Kidney epithelial cell (primary cell): ENCODE measurements around the gene OR6K2. TPM values are rescaled to one million over a fixed set of nuclear protein-coding genes. Genes with fewer than 3 reads are reported as not detected.

Experiments used
- DNase-seq: peaks from one replicate; pipeline ENCODE4 v3.0.0-alpha.2; 2010; ENCODE audit warnings: low read depth
- H3K27me3 ChIP-seq: 2 replicates; pipeline ENCODE4 v1.6.0; 2011; ENCODE audit warnings: low read length; ENCODE audit not compliant: control insufficient read depth, insufficient read depth
- H3K36me3 ChIP-seq: 2 replicates; pipeline ENCODE4 v1.5.1; 2011; ENCODE audit warnings: low read length; ENCODE audit not compliant: control insufficient read depth, insufficient read depth
- H3K4me3 ChIP-seq: 2 replicates; pipeline ENCODE4 v1.5.1; 2011; ENCODE audit warnings: low read depth, mild to moderate bottlenecking, control low read depth, low read length
- CTCF ChIP-seq: IDR thresholded peaks from 2 replicates; pipeline ENCODE4 v1.5.1; 2011; ENCODE audit warnings: mild to moderate bottlenecking, moderate library complexity, low read length, control low read depth, inconsistent platforms; ENCODE audit not compliant: insufficient read depth, poor library complexity, severe bottlenecking
- total RNA-seq: library from RNA; depleted of rRNA; stranded (reverse); fragments of >200 nt; gene quantifications from 2 replicates; pipeline ENCODE4 v1.2.3, GENCODE V29; 2015

Gene OR6K2
- total RNA-seq, 1 donor from 2014 or later: not detected

GRCh38 chr1:158654086-158654485 lies 46.4 kb downstream of the OR6K2 start:
- Histone ChIP-seq H3K27me3 (no peaks in the 10 kb centered on the region), H3K4me3 (no peak overlapping the region), H3K36me3 (no peaks in the 10 kb centered on the region)
- DNase-seq: no peak
- TF ChIP-seq CTCF: no peak

- Histone ChIP-seq H3K4me3 (no peak overlapping the region), H3K27me3 (no peaks in the 10 kb centered on the region), H3K36me3 (no peaks in the 10 kb centered on the region)
- DNase-seq: no peak
- no peak for TF ChIP-seq CTCF
Observed at GRCh38 chr1:158652721-158653334, 47.6 kb downstream of the OR6K2 start.

Other genes starting within 250 kb of the OR6K2 start
- not detected in 2 replicates for gene OR10K1, start 238.8 kb downstream of the OR6K2 start, total RNA-seq
- not detected in 2 replicates for gene OR10R2, start 228.4 kb downstream of the OR6K2 start, total RNA-seq
- not detected in 2 replicates for gene OR6Y1, start 146.2 kb downstream of the OR6K2 start, total RNA-seq
- not detected in 2 replicates for gene OR6P1, start 130.1 kb downstream of the OR6K2 start, total RNA-seq
- gene OR10X1, start 120.8 kb downstream of the OR6K2 start, total RNA-seq: not detected in 2 replicates
- not detected in 2 replicates for gene OR10Z1, start 95.4 kb downstream of the OR6K2 start, total RNA-seq
- gene SPTA1, start 13.9 kb downstream of the OR6K2 start, total RNA-seq: not detected in 2 replicates
- gene OR6K3, start 20.1 kb upstream of the OR6K2 start, total RNA-seq: not detected in 2 replicates
- not detected in 2 replicates for gene OR6K6, start 54.1 kb upstream of the OR6K2 start, total RNA-seq
- not detected in 2 replicates for gene OR6N1, start 71.5 kb upstream of the OR6K2 start, total RNA-seq
- not detected in 2 replicates for gene OR6N2, start 80.6 kb upstream of the OR6K2 start, total RNA-seq
- not detected in 2 replicates for gene MNDA, start 130.7 kb upstream of the OR6K2 start, total RNA-seq
- not detected in 2 replicates for gene PYHIN1, start 230.9 kb upstream of the OR6K2 start, total RNA-seq